C4-2B (cell line): ENCODE measurements around the gene LRRC53.

ENCODE experiments used
- H3K27ac ChIP-seq: fragments of 450-650 bp; 2 replicates; pipeline ENCODE4 v1.5.1; 2017
- CTCF ChIP-seq: fragments of 450-650 bp; conservative IDR thresholded peaks from 2 replicates; pipeline ENCODE4 v1.5.1; 2017; ENCODE audit warnings: mild to moderate bottlenecking
- ZFX ChIP-seq: fragments of 450-650 bp; IDR thresholded peaks from 2 replicates; pipeline ENCODE4 v1.6.1; 2017

The LRRC53 gene

GRCh38 chr1:74508449-74508848 lies 4.0 kb downstream of the LRRC53 start:
- no peak overlapping the region for H3K27ac ChIP-seq
- TF ChIP-seq CTCF (no peak), ZFX (no peak)

- no peak overlapping the region for H3K27ac ChIP-seq
- TF ChIP-seq CTCF (no peak), ZFX (no peak)
Observed at GRCh38 chr1:74505928-74506710, 6.3 kb downstream of the LRRC53 start.

- no peak for TF ChIP-seq ZFX
- TF ChIP-seq CTCF = no peak
- H3K27ac ChIP-seq = no peak overlapping the region
Observed at GRCh38 chr1:74504933-74505512, 7.4 kb downstream of the LRRC53 start.

GRCh38 chr1:74504125-74504932 lies 8.1 kb downstream of the LRRC53 start:
- TF ChIP-seq ZFX = no peak
- peak; percentile 91 for TF ChIP-seq CTCF
- no peak overlapping the region for H3K27ac ChIP-seq

GRCh38 chr1:74502858-74503257 lies 9.6 kb downstream of the LRRC53 start:
- no peak overlapping the region for H3K27ac ChIP-seq
- no peak for TF ChIP-seq ZFX
- TF ChIP-seq CTCF = no peak

- H3K27ac ChIP-seq = no peak overlapping the region
- TF ChIP-seq CTCF (no peak), ZFX (no peak)
Observed at GRCh38 chr1:74502432-74502831, 10.0 kb downstream of the LRRC53 start.

- H3K27ac ChIP-seq = no peak overlapping the region
- TF ChIP-seq CTCF (no peak), ZFX (no peak)
Observed at GRCh38 chr1:74498901-74499300, 13.5 kb downstream of the LRRC53 start.
